A673 (cell line): Measurements from ENCODE around the gene COPS6. TPM values are rescaled to one million over a fixed set of nuclear protein-coding genes. Genes with fewer than 3 reads are reported as not detected.

ENCODE experiments used
- BruUV-seq: library from RNA; stranded (reverse); fragments of 400-500 nt; replicated peaks from 2 replicates; lab custom pipeline; 2021; lab: Mats Ljungman, UMichigan
- CTCF ChIA-PET: fragments of 300-600 bp; sonication (Branson Sonifier 250); formaldehyde crosslinking; loops from one replicate; lab custom pipeline; 2022; ENCODE audit warnings: antibody characterized with exemption; lab: Charles Lee
- POLR2A ChIA-PET: fragments of 300-600 bp; sonication (Branson Sonifier 250); formaldehyde crosslinking; loops from one replicate; lab custom pipeline; 2022; ENCODE audit warnings: antibody characterized with exemption; ENCODE audit not compliant: low non-redundant PET; lab: Charles Lee
- DNase-seq: peaks from one replicate; pipeline ENCODE4 v3.0.0-alpha.2; 2015; ENCODE audit warnings: low spot score
- H3K27ac ChIP-seq: fragments of 200-600 bp; sonication (generic); 2 replicates; pipeline ENCODE4 v1.5.1; 2016; ENCODE audit warnings: mixed run types, low read depth, mild to moderate bottlenecking, mixed read lengths, antibody characterized with exemption, low read length; ENCODE audit not compliant: poor library complexity, severe bottlenecking
- H3K27me3 ChIP-seq: fragments of 200-600 bp; sonication (generic); replicated peaks from 2 replicates; pipeline ENCODE4 v1.6.1; 2017; ENCODE audit warnings: mixed run types, low read depth, mild to moderate bottlenecking, mixed read lengths, antibody characterized with exemption, low read length; ENCODE audit not compliant: insufficient read depth, poor library complexity
- H3K36me3 ChIP-seq: fragments of 200-600 bp; sonication (generic); 2 replicates; pipeline ENCODE4 v1.6.1; 2016; ENCODE audit warnings: mixed run types, mild to moderate bottlenecking, mixed read lengths, antibody characterized with exemption, low read length; ENCODE audit not compliant: insufficient read depth, poor library complexity, severe bottlenecking
- H3K4me1 ChIP-seq: fragments of 200-600 bp; sonication (generic); 2 replicates; pipeline ENCODE4 v1.6.1; 2017; ENCODE audit warnings: mixed run types, mild to moderate bottlenecking, mixed read lengths, antibody characterized with exemption, low read length; ENCODE audit not compliant: insufficient read depth, poor library complexity, severe bottlenecking
- H3K4me3 ChIP-seq: fragments of 200-600 bp; sonication (generic); 2 replicates; pipeline ENCODE4 v1.5.1; 2016; ENCODE audit warnings: low read depth, mixed run types, mild to moderate bottlenecking, mixed read lengths, low read length; ENCODE audit not compliant: poor library complexity, severe bottlenecking
- H3K9me3 ChIP-seq: fragments of 200-600 bp; sonication (generic); 2 replicates; pipeline ENCODE4 v1.6.1; 2016; ENCODE audit warnings: mixed run types, low read depth, mild to moderate bottlenecking, mixed read lengths, antibody characterized with exemption, low read length; ENCODE audit not compliant: poor library complexity, severe bottlenecking
- CTCF ChIP-seq: fragments of 300-800, 200-600 bp; sonication (generic); conservative IDR thresholded peaks from 2 replicates; pipeline ENCODE4 v1.5.1; 2017; ENCODE audit warnings: low read depth, mild to moderate bottlenecking, antibody characterized with exemption, low read length, moderate library complexity, mixed read lengths
- EZH2 ChIP-seq: fragments of 200-600 bp; sonication (generic); IDR thresholded peaks from 2 replicates; pipeline ENCODE4 v1.6.1; 2017; ENCODE audit warnings: borderline replicate concordance, low read depth, mild to moderate bottlenecking, mixed read lengths, antibody characterized with exemption, low read length; ENCODE audit not compliant: poor library complexity, severe bottlenecking
- intact Hi-C: fragments of 100-400 bp; cut with micrococcal nuclease; formaldehyde crosslinking; loops from one replicate; pipeline ENCODE4 v1.10.0; 2022; ENCODE audit not compliant: unreplicated experiment
- total RNA-seq: library from RNA; stranded (reverse); gene quantifications from 2 replicates; pipeline ENCODE4 v1.2.3, GENCODE V29; 2021

The COPS6 gene
- total RNA-seq, 1 experiment from 2014 or later = 166 TPM

GRCh38 chr7:100119072-100119969 lies 30.6 kb downstream of the COPS6 start, which contains the start of the genes CNPY4 and TAF6:
TSS of gene CNPY4 (plus strand) at chr7:100119634. CDS start at chr7:100119745, 111 bp downstream.
TSS of gene TAF6 (minus strand) at chr7:100119358. CDS start at chr7:100114209, 5,149 bp downstream.
- intact Hi-C loops = no loop called here
- ChIA-PET CTCF (no interaction called here), POLR2A (no interaction called here)
- Histone ChIP-seq H3K36me3 (peaks cover 2% of the 10 kb centered on the region), H3K9me3 (no peaks in the 10 kb centered on the region), H3K4me1 (peaks cover 9% of the 10 kb centered on the region), H3K4me3 (peak within 1 kb of the TSS; percentile 63), H3K27ac (peak within 1 kb of the TSS; percentile 94), H3K27me3 (no peaks in the 10 kb centered on the region)
- no peak for TF ChIP-seq CTCF
- TF ChIP-seq EZH2 = no peak
- DNase-seq = peak; percentile 98
- BruUV-seq = TSS peak; percentile 72

GRCh38 chr7:100119970-100120732 lies 31.4 kb downstream of the COPS6 start:
- Histone ChIP-seq H3K36me3 (peaks cover 2% of the 10 kb centered on the region), H3K27me3 (no peaks in the 10 kb centered on the region), H3K4me1 (peaks cover 9% of the 10 kb centered on the region), H3K9me3 (no peaks in the 10 kb centered on the region), H3K4me3 (peak overlapping the region; percentile 63), H3K27ac (peak overlapping the region; percentile 94)
- POLR2A ChIA-PET = no interaction called here
- no peak for TF ChIP-seq EZH2
- no peak for TF ChIP-seq CTCF
- CTCF ChIA-PET = no interaction called here
- peak; percentile 88 for DNase-seq
- intact Hi-C loops = no loop called here
- no TSS peak for BruUV-seq

GRCh38 chr7:100120733-100121036 lies 31.9 kb downstream of the COPS6 start:
- no peak for DNase-seq
- Histone ChIP-seq H3K9me3 (no peaks in the 10 kb centered on the region), H3K36me3 (peaks cover 2% of the 10 kb centered on the region), H3K4me3 (peak overlapping the region; percentile 63), H3K4me1 (peaks cover 9% of the 10 kb centered on the region), H3K27ac (peak overlapping the region; percentile 18), H3K27me3 (no peaks in the 10 kb centered on the region)
- ChIA-PET CTCF (no interaction called here), POLR2A (no interaction called here)
- intact Hi-C loops = no loop called here
- no TSS peak for BruUV-seq
- no peak for TF ChIP-seq EZH2
- TF ChIP-seq CTCF = no peak
